ENCODE data around the gene PTPN14.
"Not testable (repeated sequence)": the region's sequence is repeated elsewhere in the genome, so short reads cannot be mapped to it uniquely, and the experiment has no call there.

Gene PTPN14

DNA sequence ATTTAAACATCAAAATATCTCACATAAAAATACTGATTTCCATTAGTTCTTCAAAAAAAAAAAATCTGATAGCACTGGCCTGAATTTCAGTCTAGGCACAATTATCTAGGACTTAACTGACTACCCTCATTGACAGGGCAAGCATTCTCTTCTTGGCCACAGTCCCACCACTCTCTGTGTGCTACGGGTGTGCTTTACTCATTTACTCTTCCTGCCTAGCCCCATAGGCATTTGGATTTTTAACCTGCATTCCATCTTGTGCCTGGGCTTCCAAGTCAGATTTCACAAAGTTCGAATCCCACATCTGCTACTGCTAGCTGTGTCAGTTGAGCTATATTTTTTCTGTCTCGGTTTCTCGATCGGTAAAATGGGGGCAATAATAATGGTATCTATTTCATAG lies 38.0 kb downstream of the PTPN14 start:
- no peak for DNase-seq

DNA sequence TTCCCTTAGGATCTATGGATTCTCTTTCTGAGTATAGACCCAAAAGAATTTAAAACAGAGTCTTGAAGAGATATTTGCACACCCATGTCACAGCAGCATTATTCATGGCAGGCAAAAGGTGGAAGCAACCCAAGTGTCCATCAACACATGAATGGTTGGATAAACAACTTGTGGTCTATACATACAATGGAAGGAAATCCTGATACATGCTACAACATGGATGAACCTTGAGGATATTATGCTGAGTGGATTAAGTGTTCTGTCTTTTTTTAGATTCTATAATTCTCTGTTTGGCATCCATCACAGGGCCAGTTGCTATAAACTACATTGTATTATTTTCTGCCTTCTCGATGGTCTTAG lies 39.8 kb downstream of the PTPN14 start:
- DNase-seq, result no peak

- DNase-seq, result no peak
Measured at GRCh38 chr1:214510914-214511638, 40.3 kb downstream of the PTPN14 start.

GRCh38 chr1:214510477-214510876 lies 40.9 kb downstream of the PTPN14 start:
- no peak for DNase-seq

- DNase-seq, result not testable (repeated sequence)
Measured at GRCh38 chr1:214509622-214510021, 41.8 kb downstream of the PTPN14 start.

- no peak for DNase-seq
Measured at GRCh38 chr1:214506972-214507431, 44.4 kb downstream of the PTPN14 start.

GRCh38 chr1:214505134-214505533 lies 46.3 kb downstream of the PTPN14 start:
- no peak for DNase-seq

DNA sequence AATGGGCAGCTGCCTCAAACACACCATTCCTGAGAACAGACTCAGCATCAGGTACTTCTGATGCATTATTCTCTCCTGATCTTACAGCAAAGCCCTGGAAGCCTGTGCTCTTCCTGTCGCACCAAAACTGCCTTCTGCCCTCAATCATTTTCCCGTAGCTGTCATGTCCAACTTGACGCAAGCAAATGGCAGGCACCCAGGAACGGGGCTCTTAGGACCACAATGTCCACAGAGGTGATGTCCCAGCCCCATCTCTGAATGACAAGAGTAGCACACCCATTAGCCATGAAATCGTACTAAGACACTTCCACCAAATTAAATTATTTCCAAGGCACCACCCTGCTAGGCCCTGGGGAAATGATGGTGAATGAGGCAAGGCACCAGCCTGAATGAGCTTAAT lies 47.1 kb downstream of the PTPN14 start:
- DNase-seq, result no peak

DNA sequence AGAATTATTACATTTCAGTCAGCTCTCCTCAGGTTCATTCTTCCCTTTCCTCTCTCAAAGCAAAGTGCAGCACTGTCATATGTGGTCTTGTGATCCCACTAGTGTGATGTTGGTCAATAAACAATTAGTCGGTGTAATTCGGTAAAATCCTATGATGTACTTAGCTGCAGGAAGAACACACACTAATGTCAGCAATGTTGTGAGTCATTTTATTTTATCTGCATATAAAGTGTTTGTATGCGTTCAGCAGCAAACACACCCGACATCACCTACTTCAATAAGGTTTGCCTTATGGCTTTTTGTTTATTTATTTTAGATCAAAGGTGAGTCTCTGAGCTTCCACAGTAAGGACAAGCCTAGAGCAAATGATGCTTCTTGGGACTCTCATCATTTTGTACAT lies 47.8 kb downstream of the PTPN14 start:
- DNase-seq, result no peak

DNA sequence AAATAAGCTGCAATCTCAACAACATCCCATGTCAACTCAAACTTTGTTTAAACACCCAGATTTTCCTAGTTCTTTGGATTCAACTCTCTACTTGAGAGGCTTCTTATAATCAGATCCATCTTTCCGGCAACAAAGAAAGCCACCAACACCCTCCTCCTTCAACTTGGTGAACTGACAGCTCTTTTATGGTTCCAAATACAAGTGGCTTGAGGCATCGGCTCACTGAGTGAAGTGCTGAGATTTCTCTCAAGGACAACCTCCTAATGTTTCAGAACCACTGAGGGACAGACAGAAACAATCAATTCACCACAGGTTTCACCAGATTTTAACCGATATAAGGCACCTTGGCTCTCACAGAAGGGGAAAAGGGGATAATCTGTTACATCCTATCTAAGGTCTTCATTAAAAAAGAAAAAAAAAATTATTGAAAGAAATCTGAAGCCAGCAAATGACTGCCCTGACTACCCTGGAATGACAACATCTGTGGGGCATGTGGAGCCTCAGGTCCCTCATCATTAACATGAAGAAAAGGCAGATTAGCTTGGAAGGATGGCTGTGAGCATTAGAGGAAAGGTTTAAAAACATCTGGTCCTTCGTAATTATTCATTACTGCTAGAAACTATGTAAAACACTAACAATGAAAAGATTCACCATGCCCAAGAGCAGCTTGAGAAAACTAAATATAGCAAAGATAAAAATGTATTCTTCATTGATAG lies 50.9 kb downstream of the PTPN14 start:
- no peak for DNase-seq

GRCh38 chr1:214499732-214500131 lies 51.7 kb downstream of the PTPN14 start:
- no peak for DNase-seq

- DNase-seq, result no peak
Measured at GRCh38 chr1:214498021-214498420, 53.4 kb downstream of the PTPN14 start.

DNA sequence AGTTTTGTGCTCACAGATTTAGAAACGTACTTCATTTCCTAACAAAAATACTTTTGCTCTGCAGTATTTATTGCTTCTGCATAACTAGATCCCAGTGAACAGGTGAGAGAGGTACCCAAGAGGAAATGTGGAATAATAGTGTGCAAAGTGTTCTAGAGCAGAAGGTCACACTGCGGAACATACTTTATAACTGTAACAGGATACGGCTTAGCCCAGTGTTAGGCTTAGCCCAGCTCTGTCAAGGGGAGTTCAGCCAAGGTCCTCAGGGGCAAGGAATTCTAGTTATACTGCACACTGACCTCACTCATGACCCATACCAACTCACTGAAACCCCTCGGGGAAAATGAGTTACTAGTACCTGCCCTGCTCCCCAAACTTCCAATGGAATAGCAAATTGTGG lies 55.3 kb downstream of the PTPN14 start:
- DNase-seq, result no peak

GRCh38 chr1:214494706-214495105 lies 56.7 kb downstream of the PTPN14 start:
- no peak for DNase-seq

DNA sequence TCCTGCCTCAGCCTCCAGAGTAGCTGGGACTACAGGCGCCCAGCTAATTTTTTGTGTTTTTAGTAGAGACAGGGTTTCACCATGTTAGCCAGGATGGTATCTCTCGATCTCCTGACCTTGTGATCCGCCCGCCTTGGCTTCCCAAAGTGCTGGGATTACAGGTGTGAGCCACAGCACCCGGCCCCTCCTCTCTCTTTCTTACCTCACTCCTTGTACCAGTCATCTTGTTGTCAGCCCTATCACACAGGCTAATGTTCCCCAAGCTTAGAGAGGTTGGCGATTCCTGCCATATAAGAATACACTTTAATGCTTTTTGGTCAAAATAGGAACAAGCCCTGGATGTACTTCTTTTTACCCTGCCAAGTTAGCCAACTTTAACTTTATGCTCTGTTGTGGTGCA lies 57.2 kb downstream of the PTPN14 start:
- not testable (repeated sequence) for DNase-seq

- DNase-seq, result no peak
Measured at GRCh38 chr1:214493126-214493796, 58.1 kb downstream of the PTPN14 start.

GRCh38 chr1:214492401-214493075 lies 58.9 kb downstream of the PTPN14 start:
- no peak for DNase-seq

GRCh38 chr1:214491468-214492146 lies 59.8 kb downstream of the PTPN14 start:
- DNase-seq, result no peak

DNA sequence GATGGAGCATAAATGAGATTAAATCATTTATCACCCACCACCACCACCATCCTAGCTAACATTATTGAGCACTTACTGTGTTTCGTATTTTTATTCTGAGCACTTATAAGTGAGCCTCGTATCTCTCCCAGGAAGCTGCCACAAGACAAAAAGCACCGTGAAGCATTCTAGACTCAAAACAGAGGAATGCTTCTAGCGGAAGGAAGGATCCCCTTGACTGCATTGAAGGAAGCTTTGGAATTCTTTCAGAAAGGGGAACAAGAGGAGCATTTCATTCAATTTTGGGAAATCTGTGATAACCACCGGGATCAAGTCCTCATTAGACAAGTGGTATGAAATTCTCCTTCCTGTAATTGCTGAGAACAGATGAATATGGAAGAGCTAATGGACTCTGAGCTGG lies 66.3 kb downstream of the PTPN14 start:
- no peak for DNase-seq

DNA sequence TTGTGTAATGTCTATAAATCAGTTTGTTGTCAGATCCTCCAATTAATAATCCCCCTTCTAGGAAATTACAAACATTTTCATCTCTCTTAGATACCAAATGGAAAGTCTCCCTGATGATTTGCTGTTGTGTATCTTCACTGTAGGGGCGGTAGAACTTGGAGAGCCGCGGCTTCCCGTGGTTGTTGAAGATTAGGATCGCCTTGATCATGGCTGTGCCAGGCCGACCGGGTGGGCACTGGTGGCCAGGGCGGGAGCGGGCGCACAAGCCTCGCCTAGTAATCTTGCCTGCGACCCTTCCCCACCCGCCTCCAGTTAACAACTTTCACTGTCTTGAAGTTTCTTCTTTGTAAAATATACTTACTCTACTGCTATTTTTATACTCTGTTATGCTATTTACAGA lies 68.2 kb downstream of the PTPN14 start:
- not testable (repeated sequence) for DNase-seq

DNA sequence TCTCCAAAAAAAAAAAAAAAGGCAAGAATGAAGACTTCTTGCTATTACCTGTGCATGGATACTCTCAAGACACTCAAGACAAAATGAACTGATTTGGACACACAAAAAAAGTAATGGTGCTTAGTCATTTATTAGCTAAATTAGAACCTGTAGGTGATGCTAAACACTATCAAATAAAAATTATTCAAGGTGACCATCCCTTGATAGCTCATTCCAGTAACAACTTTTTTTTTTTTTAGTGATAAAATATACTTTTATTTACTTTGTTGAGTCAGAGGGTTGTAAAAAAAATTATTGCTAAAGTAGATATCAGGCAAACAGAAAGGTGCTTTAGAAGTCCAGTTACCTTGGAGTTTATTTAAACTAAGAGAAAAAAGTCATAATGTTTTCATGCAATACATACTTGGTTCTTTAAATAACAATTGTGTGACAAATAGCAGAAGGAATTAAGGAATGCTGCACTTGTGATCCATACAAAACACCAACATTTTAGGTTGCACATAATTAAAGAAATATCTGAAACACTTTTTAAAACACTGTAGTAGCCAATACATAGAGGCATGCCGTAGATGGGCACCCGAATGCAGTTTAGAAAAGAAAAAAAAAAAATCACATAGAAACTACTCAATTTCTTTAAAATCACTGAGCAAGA lies 69.3 kb downstream of the PTPN14 start:
- not testable (repeated sequence) for DNase-seq
